NCI-H446 treated with DMSO at 0.1 percent for 48 hours (cell line): Measurements from ENCODE around the gene MTG2.
A peak's percentile ranks its signal among the peaks of the same experiment; 100 is the strongest.

Experiments
- DNase-seq: peaks from one replicate; lab custom pipeline; 2025; lab: John Stamatoyannopoulos, UW

MTG2 gene

DNA sequence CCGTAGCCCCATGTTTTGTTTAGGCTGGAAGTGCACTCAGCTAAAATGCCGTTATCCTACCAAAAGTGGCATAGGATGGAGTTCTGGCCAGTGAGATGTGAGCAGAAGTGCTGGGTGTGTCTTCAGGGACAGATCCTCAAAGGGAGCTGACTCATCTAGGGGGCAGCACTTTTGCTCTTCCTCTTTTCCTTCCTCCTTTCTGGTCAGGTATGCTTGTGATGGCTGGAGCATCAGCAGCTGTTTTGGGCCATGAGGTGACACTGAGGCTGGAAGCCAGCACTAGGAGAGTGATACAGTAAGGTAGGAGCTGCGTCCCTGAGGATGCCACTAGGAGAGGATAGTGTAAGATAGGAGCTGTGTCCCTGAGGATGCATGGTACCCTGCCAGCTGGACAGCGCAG is 50.9 kb downstream of the MTG2 start:
- no peak for DNase-seq

DNA sequence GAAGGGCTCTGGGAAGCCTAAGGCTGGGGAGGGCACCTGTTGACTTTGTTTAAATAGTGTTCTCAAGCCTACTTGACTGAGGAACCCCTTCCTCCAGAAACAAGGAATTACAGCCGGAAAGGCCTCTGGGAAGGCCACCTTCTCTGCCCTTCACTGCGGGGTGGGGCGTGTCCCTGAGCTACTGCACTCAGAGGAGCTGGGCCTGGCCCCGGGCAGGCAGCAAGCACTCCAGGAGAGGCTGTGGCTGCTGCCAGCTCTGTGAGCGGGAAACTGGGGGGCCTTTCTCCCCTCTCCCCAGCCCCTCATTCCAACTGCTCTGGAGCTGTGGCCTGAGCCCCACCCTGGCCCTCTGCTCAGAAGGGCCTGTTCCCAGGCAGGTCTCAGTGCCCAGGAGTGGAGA is 51.5 kb downstream of the MTG2 start:
- no peak for DNase-seq

DNA sequence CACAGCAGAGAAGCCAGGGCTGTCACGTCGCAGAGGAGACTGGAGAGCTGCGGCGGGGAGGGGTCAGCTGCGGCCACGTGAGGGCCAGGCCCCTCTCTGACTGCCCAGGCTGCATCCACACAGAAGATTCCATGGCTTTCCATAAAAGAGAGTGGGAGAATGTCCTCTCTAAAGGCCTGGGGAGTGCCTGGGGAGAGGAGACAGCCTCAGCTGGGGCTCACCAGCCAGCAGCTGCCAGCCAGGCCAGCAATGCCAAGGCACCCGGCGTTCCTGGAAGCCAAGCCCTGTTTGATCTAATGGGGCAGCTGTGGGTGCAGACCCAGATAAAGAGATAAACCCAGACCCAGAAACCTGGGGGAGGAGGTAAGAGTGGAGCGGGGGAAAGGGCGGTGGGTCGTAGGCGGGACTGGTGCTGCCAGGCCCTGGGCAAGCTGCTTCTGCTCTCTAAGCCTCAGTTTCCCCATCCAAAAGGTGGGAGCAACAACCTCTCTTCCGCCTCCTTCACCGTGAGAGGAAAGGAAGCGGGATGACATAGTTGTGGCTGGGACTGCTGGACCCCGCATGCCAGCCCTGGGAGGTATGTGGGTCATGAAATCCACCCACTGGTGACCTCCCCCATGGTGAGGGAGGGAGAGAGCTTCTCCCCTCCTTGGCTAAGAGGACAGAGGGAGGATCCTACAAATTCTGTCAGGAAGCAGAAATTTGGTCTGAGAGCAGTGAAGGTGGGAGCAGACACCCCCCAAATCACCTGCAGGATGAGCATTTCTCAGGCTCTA is 52.4 kb downstream of the MTG2 start:
- no peak for DNase-seq

DNA sequence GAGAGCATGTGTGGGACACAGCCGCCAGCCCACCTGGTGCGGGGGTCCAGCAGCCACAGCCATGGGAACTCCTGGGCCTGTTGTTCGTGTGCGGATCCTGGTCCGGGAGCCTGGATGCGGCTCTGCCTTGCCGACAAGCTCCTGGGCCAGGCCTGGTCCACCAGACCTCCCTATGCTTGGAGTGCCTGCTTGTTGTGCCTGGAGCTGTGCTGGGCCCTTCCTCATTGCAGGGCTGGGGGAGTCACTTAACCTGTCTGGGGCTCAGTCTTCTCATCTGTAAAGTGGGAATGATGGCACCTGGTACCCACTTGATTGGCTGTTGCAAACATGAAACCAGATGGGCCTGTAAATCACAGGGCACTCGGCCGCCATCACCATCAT is 52.9 kb downstream of the MTG2 start:
- no peak for DNase-seq

DNA sequence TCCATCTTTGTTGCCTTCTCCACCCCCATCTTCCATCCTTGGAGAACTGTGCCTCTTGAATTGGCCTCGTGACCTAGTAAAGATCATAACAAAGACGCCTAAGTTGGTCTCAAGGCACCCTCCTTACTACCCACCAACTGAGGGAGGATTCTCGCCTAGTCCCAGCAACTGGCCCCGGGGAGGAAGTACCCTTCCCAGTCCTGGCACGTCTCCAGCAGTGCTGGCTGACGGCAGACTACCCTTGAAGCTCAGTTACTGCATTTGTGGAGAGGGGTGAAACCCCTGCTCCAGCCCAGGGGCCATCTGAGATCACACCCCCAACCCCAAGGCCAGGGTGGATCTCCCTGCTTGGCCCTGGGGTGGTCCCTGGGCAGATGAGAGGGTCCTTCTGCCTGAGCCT is 53.4 kb downstream of the MTG2 start:
- DNase-seq: no peak

DNA sequence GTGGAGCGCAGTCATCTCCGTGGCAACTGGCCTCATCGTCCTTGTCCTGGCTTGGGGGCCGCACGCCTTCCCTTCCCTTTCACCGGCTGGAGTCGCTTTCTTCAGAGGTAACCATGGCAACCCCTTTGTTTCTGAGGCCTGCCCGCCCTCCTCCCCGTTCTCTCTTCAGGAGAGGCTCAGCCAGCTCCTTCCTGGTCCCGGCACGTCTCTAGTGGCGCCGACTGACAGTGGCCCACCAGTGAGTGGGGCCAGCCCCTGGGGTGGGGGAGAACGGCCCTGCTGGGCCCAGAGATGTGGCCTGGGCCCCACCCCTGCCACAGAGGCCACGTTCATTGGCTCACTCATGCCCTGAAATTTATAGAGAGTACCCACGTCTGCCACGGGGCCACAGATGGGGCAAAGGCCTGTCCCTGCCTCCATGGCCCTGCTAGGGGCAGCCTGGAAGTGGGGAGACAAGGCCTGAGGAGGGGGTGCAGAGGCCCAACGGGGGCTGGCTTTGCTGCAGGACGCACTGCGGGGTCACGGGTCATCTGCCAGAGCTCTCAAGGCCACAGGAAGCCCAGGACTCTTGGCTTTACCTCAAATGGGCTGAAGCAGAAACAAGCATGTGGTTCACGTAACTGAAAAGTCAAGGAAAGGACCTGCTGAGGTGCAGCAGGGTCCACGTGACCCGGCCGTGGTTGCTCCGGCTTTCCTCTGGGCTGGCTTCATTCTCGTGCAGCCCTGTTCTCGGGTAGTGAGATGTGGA is 54.1 kb downstream of the MTG2 start:
- no peak for DNase-seq

DNA sequence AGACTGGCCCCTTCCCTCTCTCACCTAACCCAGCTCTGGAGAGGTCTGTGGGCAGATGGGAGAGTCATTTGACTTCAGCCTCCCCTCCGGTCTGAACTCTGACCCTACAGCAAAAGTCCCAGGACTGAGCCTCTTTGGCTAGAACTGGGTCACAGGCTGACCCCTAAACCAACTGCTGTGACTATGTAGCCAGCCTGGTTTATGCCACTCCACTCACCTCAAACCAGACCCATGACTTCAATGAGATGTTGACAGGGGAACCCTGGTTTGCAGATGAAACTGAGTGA is 54.6 kb downstream of the MTG2 start:
- DNase-seq: no peak

DNA sequence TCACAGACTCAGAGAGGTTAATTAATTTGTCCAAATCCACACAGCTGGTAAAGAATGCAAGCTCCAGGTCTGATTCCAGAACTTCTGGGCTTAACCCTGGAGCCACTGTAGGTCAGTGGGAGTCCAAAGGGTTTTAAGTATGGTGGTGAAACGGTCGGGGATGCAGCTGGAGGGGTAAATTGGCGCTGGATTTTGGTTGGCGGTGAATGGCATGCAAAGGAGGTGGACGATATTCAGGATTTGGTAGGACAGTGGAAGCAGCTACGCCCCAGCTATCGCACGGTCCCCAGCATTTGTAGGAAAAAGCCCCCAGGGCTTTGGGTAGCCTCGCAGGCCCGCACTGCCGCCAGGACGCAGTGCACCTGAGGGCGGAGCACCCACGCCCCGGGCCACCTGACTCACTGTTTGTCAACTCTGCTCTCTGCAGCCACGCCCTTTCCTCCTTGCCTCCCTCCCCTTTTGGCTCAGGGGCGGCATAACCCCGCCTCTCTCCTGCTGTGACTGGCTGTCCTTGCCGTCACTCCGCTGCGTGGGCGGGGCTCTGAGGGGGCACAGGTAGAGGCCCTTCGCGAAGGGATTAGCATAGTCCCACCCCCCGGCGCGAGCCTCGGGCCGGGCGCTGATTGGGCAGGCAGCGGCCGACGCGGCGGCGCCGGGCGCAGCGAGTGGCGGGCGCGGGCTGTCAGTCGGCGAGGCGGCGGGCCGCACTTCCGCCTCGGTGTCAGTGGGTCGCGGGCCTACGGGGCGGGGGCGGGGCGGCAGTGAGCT is 55.2 kb downstream of the MTG2 start, which contains the start of gene OSBPL2:
TSS of gene OSBPL2 (plus strand) at position 721 of the 768 bp plus-strand sequence. CDS start 17,664 bp downstream, outside the sequence.
- DNase-seq: peak; percentile 91

DNA sequence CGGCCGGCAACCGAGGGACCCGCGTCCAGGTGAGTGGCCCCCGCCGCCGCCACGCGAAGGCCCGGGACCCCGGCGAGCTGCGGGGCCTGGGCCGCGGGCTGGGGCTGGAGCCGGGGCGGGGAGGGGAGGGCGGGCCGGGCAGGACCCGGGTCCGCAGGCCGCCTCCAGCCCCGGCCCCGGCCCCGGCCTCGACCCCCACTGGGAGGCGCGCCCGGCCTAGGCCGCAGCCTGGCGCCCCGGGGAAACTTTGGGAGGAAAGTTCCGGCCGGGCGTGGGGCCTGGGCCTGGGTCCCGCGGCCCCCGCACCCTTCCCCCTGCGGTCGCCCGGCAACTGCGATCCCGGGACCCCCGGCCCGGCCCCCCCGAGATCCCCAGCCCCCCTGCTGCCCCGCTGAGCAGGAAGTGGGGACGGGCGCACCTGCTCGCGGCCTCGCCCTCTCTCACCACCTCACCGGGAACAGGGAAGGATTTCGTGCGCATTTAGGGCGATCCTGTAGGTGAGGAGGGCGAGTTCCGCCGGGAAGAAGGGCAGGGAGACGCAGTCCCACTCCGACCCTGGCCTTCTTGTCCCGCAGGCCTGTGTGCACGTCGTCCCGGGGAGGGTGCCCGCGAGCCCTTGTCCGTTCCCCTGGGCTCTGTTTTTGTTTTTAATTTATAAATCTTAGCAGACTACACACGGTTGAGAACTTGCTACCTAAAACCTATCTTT is 55.9 kb downstream of the MTG2 start:
- DNase-seq: no peak

DNA sequence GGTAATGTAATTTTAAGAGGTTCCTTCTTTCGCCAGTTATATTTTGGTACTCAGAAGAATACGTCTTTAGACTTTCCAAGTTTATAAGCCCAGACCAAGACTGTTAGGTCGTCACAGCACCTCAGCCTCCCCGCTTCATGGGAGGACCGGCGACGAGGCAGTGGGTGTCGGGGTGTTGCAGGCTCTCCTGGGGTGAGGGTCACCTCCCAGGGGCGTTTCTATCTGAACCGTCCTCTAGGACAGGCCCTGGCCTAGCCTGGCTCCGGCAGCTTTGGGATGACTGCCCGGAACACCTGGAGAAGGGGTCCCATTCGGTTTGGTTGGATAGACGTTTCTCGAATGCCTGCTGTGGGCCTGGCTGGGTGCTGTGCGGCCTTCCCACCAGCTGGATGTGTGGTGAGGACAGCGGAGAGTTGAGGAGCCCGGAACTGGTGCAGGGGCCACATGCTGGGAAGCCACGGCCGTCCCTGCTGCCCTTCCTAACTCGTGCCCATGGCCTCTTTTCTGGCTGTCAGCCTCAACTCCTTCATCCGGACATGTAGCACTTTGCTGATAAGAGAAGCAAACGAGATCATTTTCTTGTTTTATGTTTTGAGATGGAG is 56.6 kb downstream of the MTG2 start:
- DNase-seq: no peak

DNA sequence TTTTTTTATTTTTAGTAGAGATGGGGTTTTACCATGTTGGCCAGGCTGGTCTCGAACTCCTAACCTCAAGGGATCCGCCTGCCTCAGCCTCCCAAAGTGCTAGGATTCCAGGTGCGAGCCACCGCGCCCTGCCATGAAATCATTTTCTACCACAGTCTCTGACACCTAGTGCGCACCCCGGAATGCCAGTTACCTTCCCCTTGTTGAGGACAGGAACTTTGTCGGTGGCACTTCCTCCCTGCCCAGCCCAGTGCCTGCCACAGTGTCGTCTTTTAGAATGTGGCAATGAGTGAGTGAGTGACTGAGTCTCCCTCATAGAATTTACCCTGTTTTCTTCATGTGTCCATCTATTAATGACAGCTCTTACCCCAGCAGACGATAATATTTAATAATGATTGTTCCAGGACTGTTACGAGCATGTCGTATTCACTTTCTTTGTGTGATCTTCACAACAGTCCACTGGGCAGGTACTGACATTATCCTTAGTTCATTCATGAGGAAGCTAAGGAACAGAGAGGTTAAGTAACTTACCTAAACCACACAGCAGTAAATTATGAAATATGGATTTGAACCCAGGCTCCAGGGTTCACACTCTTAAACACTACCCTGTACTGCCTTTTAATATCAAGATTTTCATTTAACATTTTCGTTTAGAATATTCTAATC is 57.3 kb downstream of the MTG2 start:
- no peak for DNase-seq

DNA sequence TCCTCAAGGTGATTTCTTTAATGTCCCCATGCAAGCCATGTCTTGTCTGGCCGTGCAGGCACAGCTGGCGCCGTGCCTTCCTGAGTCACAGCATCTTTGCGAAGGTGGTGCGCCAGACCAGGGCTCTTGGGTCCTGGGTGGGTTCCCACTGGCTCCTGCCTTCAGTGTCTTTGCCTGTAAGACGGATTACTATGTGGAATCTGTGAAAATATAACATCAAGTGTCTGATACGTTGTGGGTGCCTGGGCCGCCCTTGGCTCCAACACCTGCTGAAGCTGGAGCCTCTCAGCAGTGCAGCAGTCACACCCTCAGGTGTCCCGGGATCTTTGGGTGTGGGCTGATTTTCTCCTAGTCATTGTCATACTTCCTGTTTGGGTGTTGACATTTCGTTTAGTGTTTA is 58.7 kb downstream of the MTG2 start:
- no peak for DNase-seq

DNA sequence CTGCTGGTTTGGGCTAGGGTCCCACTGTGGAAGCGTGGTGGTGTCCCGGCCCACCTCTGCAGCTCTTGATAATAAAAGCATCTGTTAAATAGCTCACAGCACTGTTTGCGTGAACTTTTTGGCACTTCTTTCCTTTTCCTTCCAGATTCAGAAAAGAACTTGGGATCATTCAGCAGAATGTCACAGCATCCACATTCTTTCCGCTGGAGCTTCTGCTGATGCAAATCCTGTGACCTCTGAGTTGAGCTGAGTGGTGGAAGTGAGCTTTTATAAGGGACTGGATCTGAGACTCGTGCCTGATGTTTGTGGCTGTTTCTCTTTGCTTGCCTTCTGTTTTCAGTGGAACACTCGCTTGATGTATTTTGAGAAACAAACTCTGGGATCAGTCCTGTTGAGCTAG is 59.3 kb downstream of the MTG2 start:
- no peak for DNase-seq

DNA sequence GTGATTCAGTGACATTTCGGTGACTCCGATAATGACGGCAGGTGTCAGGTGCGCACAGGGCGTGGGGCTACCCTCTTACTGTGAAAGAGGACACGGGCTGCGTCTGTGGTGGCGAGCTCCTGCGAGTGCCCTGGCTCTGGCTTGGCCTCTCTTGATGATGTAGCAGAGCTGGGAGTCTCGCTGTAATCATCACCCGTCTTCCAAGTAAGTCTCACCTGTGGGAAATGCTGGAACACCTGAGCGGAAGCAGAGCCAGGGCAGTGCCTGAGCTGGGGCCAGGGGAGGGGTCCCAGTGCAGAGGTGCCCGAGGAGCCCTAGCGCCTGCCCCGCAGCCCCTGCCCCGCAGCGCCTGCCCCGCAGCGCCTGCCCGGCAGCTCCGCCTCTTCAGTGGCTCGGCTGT is 60.3 kb downstream of the MTG2 start:
- DNase-seq: no peak

DNA sequence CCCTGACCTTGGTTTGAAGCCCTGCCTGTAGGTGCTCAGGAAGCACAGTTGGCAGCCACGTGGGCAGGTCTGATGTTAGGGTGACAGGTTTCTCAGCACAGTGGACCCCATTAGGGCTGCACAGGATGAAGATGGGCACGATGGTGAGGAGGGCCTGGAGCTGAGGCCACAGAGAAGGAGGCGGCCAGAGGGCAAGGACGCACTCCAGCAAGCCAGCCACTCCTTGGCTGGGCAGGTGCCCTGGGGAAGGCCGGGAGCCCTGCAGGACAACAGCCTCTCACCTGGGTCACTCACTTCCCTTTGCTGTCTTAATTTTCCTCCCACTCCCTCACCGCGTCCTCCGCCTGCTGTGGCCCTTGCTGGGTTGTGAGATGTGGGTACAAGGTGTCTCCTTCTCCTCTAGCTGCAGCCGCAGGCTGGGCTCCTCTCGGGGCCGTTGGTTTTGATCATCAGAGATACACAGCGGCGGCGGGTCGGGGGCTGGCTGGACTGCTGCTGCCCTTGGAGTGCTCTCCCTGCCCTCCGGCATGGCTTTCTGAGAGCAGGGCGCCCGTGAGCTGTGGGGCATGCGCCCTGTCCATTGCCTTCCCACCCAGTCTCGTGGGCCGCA is 61.2 kb downstream of the MTG2 start:
- no peak for DNase-seq

DNA sequence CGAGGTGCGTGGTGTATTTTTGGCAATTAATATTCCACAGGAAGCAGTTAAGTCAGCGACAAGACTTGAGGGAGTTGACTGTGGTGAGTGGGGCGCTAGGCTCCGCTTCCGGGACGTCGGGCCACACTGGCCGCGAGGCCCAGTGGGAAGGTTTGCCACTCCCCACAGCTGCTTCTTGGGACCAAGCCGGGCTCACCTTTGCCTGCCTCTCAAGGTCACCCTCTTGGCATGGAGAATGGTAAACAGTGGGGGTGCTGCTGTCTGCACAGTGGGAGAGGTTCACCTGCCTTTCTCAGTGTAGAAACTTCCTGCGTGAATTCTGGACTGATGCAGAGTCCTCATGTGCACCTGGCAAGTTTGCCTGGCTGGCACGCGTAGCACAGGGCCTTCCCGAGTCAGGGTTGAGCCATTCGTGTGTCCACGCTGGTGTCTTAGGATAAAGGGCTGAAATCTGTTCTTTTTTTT is 61.8 kb downstream of the MTG2 start:
- DNase-seq: no peak

DNA sequence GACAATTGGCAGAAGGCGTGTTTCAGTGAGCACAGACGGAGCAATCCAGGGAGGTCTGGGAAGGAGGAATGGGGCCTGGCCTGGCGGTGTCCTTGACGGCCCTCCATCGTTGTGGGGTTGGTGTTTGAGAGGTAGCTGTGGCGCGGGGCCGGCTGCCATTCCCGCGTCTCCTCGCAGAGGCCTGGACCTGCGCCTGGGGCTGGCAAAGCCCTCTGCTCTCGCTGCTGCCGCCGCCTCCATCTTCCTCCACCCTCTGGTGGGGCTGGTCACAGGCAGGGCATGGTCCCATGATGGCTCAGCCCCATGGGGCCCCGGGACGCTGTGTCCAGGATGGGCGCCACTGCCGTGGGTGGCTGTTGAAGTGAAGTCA is 63.1 kb downstream of the MTG2 start:
- no peak for DNase-seq

DNA sequence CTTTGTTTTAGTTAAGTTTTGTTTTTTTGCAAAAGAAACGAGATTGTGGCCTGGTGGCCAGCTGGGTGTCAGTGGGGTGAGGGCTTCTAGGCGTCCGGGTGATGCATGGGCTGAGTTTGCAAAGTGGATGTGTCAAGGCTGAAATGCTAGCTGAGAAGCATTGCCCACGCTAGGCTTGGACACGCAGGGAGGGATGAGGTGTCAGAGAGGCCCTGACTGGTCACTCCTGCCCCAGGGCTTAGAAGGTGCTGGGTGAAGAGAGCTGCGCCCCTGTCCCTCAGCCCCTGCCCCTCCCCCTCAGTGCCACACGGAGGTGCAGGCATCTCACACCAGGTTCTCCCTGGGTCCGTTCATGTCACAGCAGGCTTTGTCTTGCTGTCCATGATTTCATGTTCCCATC is 63.6 kb downstream of the MTG2 start:
- DNase-seq: no peak

DNA sequence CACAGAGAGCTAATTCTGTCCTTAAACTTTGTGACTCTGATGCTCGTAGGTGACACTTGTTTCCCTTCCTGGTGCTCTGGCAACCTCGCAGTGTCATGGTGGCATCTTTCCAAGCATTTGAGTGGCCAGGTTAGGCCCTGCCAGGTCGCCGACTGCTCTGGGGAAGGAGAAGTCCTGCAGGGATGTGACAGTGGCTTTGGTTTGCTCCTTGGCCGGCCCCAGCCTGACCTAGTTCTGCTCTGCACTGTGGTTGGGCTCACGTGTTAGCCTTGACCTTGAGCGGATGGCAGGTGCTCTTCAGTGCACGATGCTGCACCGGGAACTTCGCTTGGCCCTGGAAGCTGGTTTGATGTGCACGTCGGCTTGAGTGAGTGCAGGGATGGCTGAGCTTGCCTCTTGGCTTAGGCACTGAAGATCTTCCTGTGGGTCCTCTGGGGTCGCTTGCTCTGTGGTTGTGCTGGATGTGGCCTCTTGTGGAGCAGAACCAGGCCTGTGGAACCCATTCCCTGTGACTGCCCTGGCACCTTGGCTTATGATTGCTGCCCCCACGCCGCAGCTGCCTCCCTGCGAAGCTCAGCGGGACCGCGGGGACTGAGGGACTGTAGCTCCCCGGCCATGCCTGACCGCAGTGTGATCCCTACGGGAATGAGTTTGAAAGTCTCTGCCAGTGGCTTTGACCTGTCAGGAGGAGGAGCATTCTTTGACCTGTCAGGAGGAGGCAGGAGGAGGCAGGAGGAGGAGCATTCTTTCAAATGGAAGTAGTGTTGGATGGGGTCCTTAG is 64.2 kb downstream of the MTG2 start:
- DNase-seq: no peak

DNA sequence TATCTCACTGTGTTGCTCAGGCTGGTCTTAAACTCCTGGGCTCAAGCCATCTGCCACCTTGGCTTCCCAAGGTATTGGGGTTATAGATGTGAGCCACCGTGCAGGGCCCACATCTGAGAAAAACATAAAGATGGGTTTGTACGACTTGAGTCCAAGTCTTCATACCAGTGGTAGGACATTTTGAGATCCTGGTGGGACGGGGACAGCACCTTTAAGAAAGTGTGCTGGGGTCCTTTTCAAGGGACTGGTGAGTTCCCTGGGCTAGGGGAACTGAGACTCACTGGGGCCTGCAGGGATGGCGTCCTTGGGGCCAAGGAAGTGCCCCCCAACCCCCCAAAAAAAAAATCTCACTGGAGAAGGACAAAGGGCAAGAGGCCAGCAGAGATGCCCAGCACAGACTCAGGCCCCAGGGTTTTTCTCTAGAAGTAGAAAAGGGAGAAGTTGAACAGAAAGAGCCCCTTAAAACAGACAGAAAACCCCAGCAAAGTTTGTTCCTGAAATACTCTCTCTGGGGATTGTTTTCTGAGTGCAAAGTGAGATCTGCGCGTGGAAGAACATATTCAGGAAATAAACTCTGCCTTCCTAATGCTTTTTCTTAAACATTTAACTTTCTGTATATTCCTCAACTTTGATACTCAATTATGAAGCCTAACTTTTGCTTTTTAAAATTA is 66.2 kb downstream of the MTG2 start:
- DNase-seq: no peak
